ENCODE results near the gene NME4. TPM values are rescaled to one million over a fixed set of nuclear protein-coding genes. Genes with fewer than 3 reads are reported as not detected.
"Not testable (repeated sequence)": the region's sequence is repeated elsewhere in the genome, so short reads cannot be mapped to it uniquely, and the experiment has no call there.

NME4 gene
- total RNA-seq, 1 experiment from 2014 or later, result 68.2 TPM

DNA sequence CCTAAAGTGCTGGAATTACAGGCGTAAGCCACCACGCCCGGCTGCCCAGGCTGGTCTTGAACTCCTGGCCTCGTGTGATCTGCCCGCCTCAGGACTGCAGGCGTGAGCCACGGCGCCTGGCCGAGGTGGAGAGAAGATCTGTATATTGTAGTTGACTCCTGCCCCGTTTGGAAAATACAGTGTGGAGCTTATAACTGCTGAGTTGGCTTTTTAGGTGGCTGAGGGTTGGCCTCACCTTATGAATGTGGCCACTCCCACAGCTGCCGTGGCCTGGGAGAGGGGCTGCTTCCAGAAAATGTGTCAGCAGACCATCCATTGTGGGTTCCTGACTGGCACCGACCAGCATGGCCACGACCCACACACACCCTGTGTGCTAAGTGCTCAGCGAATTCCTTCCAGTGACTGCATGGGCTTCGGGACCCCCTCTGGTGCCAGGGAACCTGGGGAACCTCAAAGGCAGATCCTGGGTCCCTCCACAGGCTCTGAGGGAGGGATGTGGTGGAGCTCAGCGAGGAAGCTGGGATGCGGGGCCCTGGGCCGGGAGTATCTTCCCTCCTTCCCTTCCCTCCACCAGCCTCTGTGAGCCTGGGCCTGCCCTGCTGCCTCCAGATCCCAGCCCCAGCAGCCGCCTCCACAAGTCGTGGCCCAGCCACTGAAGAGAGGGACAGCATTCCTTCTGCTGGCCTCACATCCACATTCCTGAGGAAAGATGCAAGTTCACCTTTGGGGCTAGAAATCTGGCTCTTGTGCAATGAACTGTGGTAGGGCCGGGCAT, 17.6 kb downstream of the NME4 start:
- no peaks in the 10 kb centered on the region for H3K79me2 ChIP-seq (ENCODE audit: insufficient read depth, low read length)
- no peak overlapping the region for H3K27ac ChIP-seq (ENCODE audit: low read depth, low read length)
- ATAC-seq, result no peak
- H3K4me3 ChIP-seq (replicated peaks in 1 of 2; ENCODE audit: low read depth in 1 of 2, low read length in 2 of 2), result no peak overlapping the region
- H3K4me2 ChIP-seq (ENCODE audit: low read length), result no peak overlapping the region
- ChIA-PET RAD21 (ENCODE audit: low non-redundant PET in 1 of 2, low total read pairs in 2 of 2, uncharacterized antibody in 2 of 2, unreplicated experiment in 2 of 2) (interaction anchor here in 1 of 2 experiments (0.7 kb wide), 1 partner anchor 73 kb away, joined by 4 read pairs; no protein-coding TSS in a partner anchor), CTCF (no interaction called here), POLR2A (no interaction called here)
- TF ChIP-seq TCF7L2 (IDR thresholded peaks at IDR 0.05; ENCODE audit: borderline replicate concordance, extremely low read depth, insufficient read depth, insufficient read length), result no peak
- no peak for TF ChIP-seq POLR2AphosphoS5 (IDR thresholded peaks at IDR 0.05; ENCODE audit: low read depth, low read length)
- TF ChIP-seq, protein P1, sequence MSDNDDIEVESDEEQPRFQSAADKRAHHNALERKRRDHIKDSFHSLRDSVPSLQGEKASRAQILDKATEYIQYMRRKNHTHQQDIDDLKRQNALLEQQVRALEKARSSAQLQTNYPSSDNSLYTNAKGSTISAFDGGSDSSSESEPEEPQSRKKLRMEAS (IDR thresholded peaks at IDR 0.05), result no peak
- no peaks in the 10 kb centered on the region for H3K4me1 ChIP-seq (ENCODE audit: control insufficient read depth in 1 of 2, insufficient read depth in 2 of 2, low read length in 2 of 2)
- no peaks in the 10 kb centered on the region for H3K27me3 ChIP-seq (ENCODE audit: insufficient read depth, low read length)
- no peak overlapping the region for H3K9ac ChIP-seq (ENCODE audit: low read length)
- intact Hi-C loops (cut with micrococcal nuclease), result no loop called here
- no TSS peak for BruUV-seq (replicated peaks)
- no peaks in the 10 kb centered on the region for H3K9me2 ChIP-seq (ENCODE audit: insufficient read depth)
- no peaks in the 10 kb centered on the region for H4K20me1 ChIP-seq (ENCODE audit: insufficient read depth)
- DNase-seq (ENCODE audit: low read depth, low spot score), result no peak
- no peak overlapping the region for H2AFZ ChIP-seq (ENCODE audit: low read depth, low read length, poor library complexity, severe bottlenecking)
- no peaks in the 10 kb centered on the region for H3K9me3 ChIP-seq (ENCODE audit: control insufficient read depth in 1 of 2, insufficient read depth in 1 of 2, low read depth in 1 of 2, low read length in 2 of 2)
- no peaks in the 10 kb centered on the region for H3K36me3 ChIP-seq (ENCODE audit: control insufficient read depth in 1 of 2, insufficient read depth in 2 of 2, low read length in 2 of 2)

GRCh38 chr16:415170-415498, 18.1 kb downstream of the NME4 start:
- H3K79me2 ChIP-seq (ENCODE audit: insufficient read depth, low read length); H4K20me1 ChIP-seq (ENCODE audit: insufficient read depth); POLR2A ChIA-PET; intact Hi-C loops (cut with micrococcal nuclease); H3K36me3 ChIP-seq (ENCODE audit: control insufficient read depth in 1 of 2, insufficient read depth in 2 of 2, low read length in 2 of 2); H3K4me3 ChIP-seq (replicated peaks in 1 of 2; ENCODE audit: low read depth in 1 of 2, low read length in 2 of 2); H3K4me1 ChIP-seq (ENCODE audit: control insufficient read depth in 1 of 2, insufficient read depth in 2 of 2, low read length in 2 of 2); H3K9ac ChIP-seq (ENCODE audit: low read length); RAD21 ChIA-PET (ENCODE audit: low non-redundant PET in 1 of 2, low total read pairs in 2 of 2, uncharacterized antibody in 2 of 2, unreplicated experiment in 2 of 2); DNase-seq (ENCODE audit: low read depth, low spot score); H3K4me2 ChIP-seq (ENCODE audit: low read length); H2AFZ ChIP-seq (ENCODE audit: low read depth, low read length, poor library complexity, severe bottlenecking); H3K9me3 ChIP-seq (ENCODE audit: control insufficient read depth in 1 of 2, insufficient read depth in 1 of 2, low read depth in 1 of 2, low read length in 2 of 2); BruUV-seq (replicated peaks); H3K9me2 ChIP-seq (ENCODE audit: insufficient read depth); H3K27me3 ChIP-seq (ENCODE audit: insufficient read depth, low read length); CTCF ChIA-PET; ATAC-seq; H3K27ac ChIP-seq (ENCODE audit: low read depth, low read length): not testable (repeated sequence)

DNA sequence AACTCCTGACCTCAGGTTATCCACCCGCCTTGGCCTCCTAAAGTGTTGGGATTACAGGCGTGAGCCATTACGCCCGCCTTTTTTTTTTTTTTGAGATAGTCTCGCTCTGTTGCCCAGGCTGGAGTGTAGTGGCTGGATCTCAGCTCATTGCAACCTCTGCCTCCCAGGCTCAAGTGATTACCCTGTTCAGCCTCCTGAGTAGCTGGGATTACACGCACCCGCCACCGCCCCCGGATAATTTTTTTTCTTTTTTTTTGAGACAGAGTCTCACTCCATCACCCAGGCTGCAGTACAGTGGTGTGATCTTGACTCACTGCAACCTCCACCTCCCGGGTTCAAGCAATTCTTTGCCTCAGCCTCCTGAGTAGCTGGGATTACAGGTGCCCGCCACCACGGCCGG, 25.2 kb downstream of the NME4 start:
- H2AFZ ChIP-seq (ENCODE audit: low read depth, low read length, poor library complexity, severe bottlenecking); intact Hi-C loops (cut with micrococcal nuclease); DNase-seq (ENCODE audit: low read depth, low spot score); H3K36me3 ChIP-seq (ENCODE audit: control insufficient read depth in 1 of 2, insufficient read depth in 2 of 2, low read length in 2 of 2); POLR2A ChIA-PET; ATAC-seq; RAD21 ChIA-PET (ENCODE audit: low non-redundant PET in 1 of 2, low total read pairs in 2 of 2, uncharacterized antibody in 2 of 2, unreplicated experiment in 2 of 2); H3K79me2 ChIP-seq (ENCODE audit: insufficient read depth, low read length); H4K20me1 ChIP-seq (ENCODE audit: insufficient read depth); H3K9me3 ChIP-seq (ENCODE audit: control insufficient read depth in 1 of 2, insufficient read depth in 1 of 2, low read depth in 1 of 2, low read length in 2 of 2); H3K9ac ChIP-seq (ENCODE audit: low read length); H3K27ac ChIP-seq (ENCODE audit: low read depth, low read length); CTCF ChIA-PET; H3K4me2 ChIP-seq (ENCODE audit: low read length); H3K9me2 ChIP-seq (ENCODE audit: insufficient read depth); BruUV-seq (replicated peaks); H3K27me3 ChIP-seq (ENCODE audit: insufficient read depth, low read length); H3K4me3 ChIP-seq (replicated peaks in 1 of 2; ENCODE audit: low read depth in 1 of 2, low read length in 2 of 2): not testable (repeated sequence)
- H3K4me1 ChIP-seq (ENCODE audit: control insufficient read depth in 1 of 2, insufficient read depth in 2 of 2, low read length in 2 of 2), result peaks cover 16 to 35% of the 10 kb centered on the region in 2 experiments

Measured in HCT116 (cell line).